Esophagus mucosa (tissue), 1 donor: ENCODE results near the gene DKK3. TPM values are rescaled to one million over a fixed set of nuclear protein-coding genes. Genes with fewer than 3 reads are reported as not detected.

ENCODE experiments used
- ATAC-seq: fragments of 200-7000 bp; cut with Tn5 transposase; one replicate; pipeline ENCODE4 v1.9.1; 2020
- total RNA-seq: library from RNA; stranded (reverse); gene quantifications from one replicate; pipeline ENCODE4 v1.2.4, GENCODE V29; 2023
- donor health status: DM: yes; HTN: yes; CAD: no.

Gene DKK3
- total RNA-seq, 1 donor from 2014 or later, result 21.2 TPM

DNA sequence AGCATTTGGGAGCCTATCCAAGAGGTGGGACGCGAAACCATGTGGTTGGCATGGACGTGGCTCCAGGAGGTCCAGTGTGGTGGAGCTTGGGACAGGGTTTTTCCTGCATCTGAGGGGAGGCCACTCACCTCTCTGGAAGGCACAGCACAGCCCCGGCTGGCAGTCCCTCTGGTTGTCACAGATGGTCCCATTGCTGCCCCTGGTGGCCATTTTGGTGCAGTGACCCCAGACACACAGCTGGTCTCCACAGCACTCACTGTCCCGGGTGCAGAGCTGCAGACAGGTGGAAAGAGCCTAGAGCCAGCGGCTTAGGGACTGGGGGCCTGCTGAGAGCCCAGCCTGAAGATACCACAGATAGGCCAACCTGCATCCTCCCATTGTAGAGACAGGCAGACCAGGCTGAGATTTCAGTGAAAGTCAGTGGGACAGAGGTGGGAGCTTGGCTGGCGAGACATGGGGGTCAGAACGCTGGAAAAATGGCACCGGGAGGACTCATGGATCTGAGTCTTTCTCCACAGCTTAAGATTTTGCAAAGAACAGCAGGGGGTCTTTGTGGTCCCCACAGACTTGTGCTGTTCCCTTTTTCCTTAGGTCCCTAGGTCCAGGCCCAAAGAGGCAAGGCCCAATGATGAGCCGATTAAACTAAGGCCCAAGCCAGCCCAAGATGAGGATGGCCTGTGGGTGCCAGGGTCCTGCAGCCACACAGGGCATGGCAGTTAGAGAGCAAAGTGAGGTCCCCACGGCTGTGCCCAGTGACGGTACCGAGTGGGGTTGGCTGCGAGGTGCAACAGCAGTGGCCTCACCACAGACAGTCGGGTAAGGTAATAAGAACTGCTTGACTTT, 41.4 kb downstream of the DKK3 start:
- peak; percentile 75 for ATAC-seq

- no peak for ATAC-seq
Measured at GRCh38 chr11:11966354-11966741, 42.1 kb downstream of the DKK3 start.

GRCh38 chr11:11965656-11966353, 42.6 kb downstream of the DKK3 start:
- ATAC-seq, result no peak

DNA sequence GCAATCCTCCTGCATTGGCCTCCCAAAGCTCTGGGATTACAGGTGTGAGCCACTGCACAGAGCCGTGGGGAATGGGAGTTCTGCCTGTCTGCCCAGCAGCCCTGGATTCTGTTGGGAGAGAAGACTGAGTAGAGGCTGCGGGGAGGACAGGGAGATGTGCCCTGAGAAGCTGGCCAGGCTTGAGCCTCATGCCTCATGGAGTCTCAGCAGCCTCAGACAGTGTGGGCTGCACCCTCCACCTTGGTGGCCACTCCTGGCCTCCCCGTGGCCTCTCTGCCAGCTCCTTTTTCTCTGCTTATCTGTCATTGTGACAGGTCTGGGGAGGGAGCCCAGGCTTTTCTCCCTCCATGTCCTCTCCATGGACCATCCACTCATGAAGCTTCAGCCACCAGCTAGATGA, 43.2 kb downstream of the DKK3 start:
- ATAC-seq, result no peak

GRCh38 chr11:11964774-11965150, 43.7 kb downstream of the DKK3 start:
- no peak for ATAC-seq

GRCh38 chr11:11963842-11964773, 44.3 kb downstream of the DKK3 start:
- no peak for ATAC-seq

- ATAC-seq, result no peak
Measured at GRCh38 chr11:11963067-11963466, 45.4 kb downstream of the DKK3 start.

GRCh38 chr11:11961399-11962028, 46.9 kb downstream of the DKK3 start:
- peak; percentile 37 for ATAC-seq

DNA sequence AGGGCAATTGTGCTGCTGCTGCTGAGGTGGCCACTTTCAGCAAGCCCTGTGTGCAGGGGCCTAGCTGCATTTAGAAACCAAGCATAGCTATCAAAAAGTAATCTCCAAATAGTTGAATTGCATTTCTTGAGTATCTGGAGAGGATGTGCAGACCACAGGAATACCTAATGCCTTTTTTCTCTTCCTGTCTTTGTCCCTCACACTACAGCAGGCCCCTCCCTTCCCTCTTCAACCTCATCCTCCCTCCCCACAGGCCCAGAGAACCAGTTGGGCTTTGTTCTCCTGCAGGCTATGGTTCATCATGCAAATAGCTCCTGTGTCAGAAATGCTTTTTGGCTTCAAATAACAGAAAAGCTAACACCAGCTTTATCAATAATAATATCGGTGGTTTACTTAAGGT, 47.7 kb downstream of the DKK3 start:
- no peak for ATAC-seq

DNA sequence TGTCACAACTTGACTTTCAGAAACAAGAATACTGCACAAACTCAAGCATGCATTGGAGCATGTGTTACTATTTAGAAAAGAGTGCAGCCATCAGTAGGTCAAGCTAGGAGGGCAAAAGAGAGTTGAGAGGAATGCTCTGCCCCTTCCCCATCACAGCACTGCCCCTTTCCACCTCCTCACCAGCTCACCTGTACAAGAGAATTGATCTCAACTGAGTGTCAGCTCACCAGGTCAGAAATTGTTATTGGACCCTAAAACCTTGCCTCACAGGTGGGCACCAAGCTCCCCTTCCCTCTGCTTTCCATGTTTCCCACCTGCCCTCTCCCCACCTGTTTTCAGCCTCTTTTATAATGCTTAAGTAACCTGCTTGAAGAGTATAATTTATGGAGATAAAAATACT, 48.8 kb downstream of the DKK3 start:
- no peak for ATAC-seq

DNA sequence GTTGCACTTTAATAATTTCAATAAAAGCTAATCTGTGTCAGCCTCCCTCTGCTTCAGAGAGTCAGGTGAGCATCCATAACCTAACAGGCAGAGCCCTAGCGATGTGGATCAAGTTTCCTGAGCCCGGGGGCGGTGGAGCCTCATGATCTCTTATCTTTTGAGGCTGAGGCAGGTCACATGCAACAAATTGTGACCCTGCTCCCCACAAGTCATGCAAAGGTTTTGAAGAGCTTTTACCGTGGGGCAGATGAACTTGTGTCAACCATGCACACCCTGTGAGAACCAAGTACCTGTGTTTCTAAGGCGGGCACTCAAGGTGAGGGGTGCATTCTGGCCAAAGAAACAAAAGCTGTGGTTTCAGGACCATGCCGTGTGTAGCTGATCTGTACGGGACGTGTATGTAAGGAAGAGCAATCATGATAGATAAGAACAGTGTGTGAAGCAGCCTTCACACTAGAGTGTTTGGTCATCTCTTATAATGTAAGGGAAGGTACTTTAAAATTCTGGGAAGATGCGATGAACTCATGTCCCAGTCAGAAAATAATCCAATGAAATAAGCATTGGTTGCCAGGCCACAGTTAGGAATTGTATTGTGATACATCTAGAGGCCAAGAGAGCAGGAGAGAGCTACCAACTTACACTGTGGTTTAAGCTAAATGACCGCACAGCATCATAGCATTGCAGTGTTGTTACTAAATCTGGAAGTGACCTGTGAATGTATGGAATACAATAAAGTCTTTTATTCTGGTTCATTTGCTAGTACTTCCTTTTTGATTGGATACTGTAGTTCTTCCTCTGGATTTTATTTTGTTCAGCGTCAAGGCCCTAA, 49.8 kb downstream of the DKK3 start:
- ATAC-seq, result no peak

- no peak for ATAC-seq
Measured at GRCh38 chr11:11956006-11956405, 52.4 kb downstream of the DKK3 start.

DNA sequence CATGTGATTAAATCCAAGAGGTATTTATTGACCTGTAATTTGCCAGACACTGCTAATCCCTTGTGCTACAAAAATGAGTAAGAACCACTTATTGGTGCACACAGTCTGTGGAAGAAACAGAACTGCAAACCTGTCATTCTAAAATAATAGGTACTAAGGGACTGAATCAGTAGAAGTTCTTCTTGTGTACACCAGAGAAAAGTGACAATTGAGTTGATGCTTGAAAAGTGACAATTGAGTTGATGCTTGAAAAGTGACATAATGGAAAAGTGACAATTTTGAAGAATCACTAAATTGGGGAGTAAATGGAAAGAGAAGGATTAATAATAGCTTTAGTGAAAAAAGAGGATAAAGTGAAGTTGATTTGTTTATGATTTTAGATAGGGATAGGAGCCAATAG, 56.4 kb downstream of the DKK3 start:
- no peak for ATAC-seq

DNA sequence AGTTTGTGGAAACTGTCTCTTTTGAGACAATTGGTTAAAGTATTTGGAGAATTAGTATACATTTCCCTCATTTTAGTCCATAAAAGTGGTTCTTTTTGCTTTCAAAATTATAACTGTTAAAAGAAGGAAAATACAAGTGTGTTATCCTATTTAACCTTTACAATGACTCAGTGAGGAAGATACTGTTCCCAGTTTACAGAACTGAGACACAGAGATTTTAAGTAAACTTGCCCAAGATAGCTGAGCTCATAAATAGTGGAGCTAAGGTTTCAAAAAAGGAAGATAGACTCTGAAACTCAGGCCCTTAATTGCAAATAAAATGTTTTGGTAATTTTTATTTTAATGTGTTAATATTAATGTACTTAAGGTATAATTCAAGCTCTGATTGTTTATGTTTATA, 58.9 kb downstream of the DKK3 start:
- no peak for ATAC-seq

GRCh38 chr11:11948242-11948947, 60.0 kb downstream of the DKK3 start:
- no peak for ATAC-seq

- ATAC-seq, result no peak
Measured at GRCh38 chr11:11947825-11948224, 60.6 kb downstream of the DKK3 start.

GRCh38 chr11:11946878-11947277, 61.5 kb downstream of the DKK3 start:
- no peak for ATAC-seq

- no peak for ATAC-seq
Measured at GRCh38 chr11:11946180-11946579, 62.2 kb downstream of the DKK3 start.

GRCh38 chr11:11944444-11944843, 64.0 kb downstream of the DKK3 start:
- ATAC-seq, result no peak

GRCh38 chr11:11942668-11943067, 65.8 kb downstream of the DKK3 start:
- no peak for ATAC-seq

DNA sequence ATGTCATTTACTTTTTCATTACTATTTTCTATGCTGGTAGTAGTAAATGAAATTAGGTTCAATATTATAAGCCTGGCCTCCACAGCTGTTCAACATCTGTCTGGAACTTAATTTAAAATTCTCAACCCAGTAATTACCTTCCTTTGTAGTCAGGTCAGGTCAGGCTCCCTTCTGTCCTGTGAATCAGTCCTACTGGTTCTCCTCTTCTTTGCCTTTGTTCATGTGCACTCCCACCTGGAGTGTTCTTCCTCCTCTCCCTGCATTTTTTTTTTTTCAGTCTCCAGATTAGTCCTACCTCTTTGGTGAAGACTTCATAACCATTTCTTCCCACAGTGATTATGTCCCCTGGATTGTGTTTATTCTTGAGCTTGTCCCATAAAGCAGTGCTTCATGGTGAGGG, 67.9 kb downstream of the DKK3 start:
- ATAC-seq, result no peak
